SK-N-SH (cell line): ENCODE data around the gene FASLG. TPM values are rescaled to one million over a fixed set of nuclear protein-coding genes. Genes with fewer than 3 reads are reported as not detected.

ENCODE experiments used
- CTCF ChIA-PET: fragments of 300-600, 350-600 bp; formaldehyde crosslinking; extraction: SDS; loops from one replicate; lab custom pipeline; 2021; lab: Yijun Ruan, JAX
- POLR2A ChIA-PET: fragments of 350-600 bp; sonication (Branson Sonifier 250); formaldehyde crosslinking; extraction: SDS; loops from one replicate; lab custom pipeline; 2020; ENCODE audit warnings: antibody characterized with exemption, inconsistent platforms; lab: Yijun Ruan, JAX
- DNase-seq: peaks from one replicate; pipeline ENCODE4 v3.0.0; 2012
- H2AFZ ChIP-seq: fragments of 200-600 bp; sonication (generic); 2 replicates; pipeline ENCODE4 v1.8.1; 2016; ENCODE audit warnings: antibody characterized with exemption, mild to moderate bottlenecking, low read depth
- H3F3A ChIP-seq: fragments of 200-600 bp; sonication (generic); replicated peaks from 2 replicates; pipeline ENCODE3; 2016; ENCODE audit warnings: antibody characterized with exemption, mild to moderate bottlenecking; ENCODE audit not compliant: insufficient read depth
- H3K27ac ChIP-seq, 2 experiments: fragments of 200-500 bp in 1 of 2; fragments of 200-600 bp in 1 of 2; sonication (Bioruptor generic) in 1 of 2; sonication (generic), shearing (Covaris generic) in 1 of 2; 2 replicates each; pipeline versions ENCODE4 v1.5.1 to v1.6.1; 2014 to 2016; ENCODE audit warnings: low read depth in 2 of 2, inconsistent platforms in 1 of 2, low read length in 1 of 2, mild to moderate bottlenecking in 1 of 2, mixed read lengths in 1 of 2
- H3K27me3 ChIP-seq: fragments of 200-600 bp; sonication (generic), shearing (Covaris generic); 2 replicates; pipeline ENCODE4 v1.6.1; 2016; ENCODE audit warnings: mixed run types; ENCODE audit not compliant: insufficient read depth
- H3K36me3 ChIP-seq, 2 experiments: fragments of 200-500 bp in 1 of 2; fragments of 200-600 bp in 1 of 2; sonication (Bioruptor generic) in 1 of 2; sonication (generic) in 1 of 2; replicated peaks in 1 of 2; 2 replicates each; pipeline versions ENCODE3 to v1.5.1; 2014 to 2016; ENCODE audit warnings: low read length in 1 of 2, mild to moderate bottlenecking in 1 of 2; ENCODE audit not compliant: insufficient read depth in 2 of 2, control insufficient read depth in 1 of 2
- H3K4me1 ChIP-seq, 2 experiments: fragments of 200-500 bp in 1 of 2; fragments of 200-600 bp in 1 of 2; sonication (Bioruptor generic) in 1 of 2; sonication (generic), shearing (Covaris generic) in 1 of 2; 2 replicates each; pipeline versions ENCODE4 v1.5.1 to v1.6.1; 2014 to 2016; ENCODE audit warnings: low read depth in 1 of 2, low read length in 1 of 2, mixed run types in 1 of 2; ENCODE audit not compliant: insufficient read depth in 2 of 2, control insufficient read depth in 1 of 2
- H3K4me2 ChIP-seq: fragments of 200-600 bp; sonication (generic), shearing (Covaris generic); 2 replicates; pipeline ENCODE4 v1.6.1; 2017; ENCODE audit warnings: mixed run types
- H3K4me3 ChIP-seq, 2 experiments: fragments of 200-500 bp in 1 of 2; fragments of 200-600 bp in 1 of 2; sonication (Bioruptor generic) in 1 of 2; sonication (generic), shearing (Covaris generic) in 1 of 2; 2 replicates each; pipeline versions ENCODE4 v1.5.1 to v1.8.1; 2014 to 2016; ENCODE audit warnings: low read depth in 2 of 2, inconsistent platforms in 1 of 2, low read length in 1 of 2, mild to moderate bottlenecking in 1 of 2, mixed read lengths in 1 of 2, moderate library complexity in 1 of 2
- H3K79me2 ChIP-seq: fragments of 200-600 bp; sonication (generic); 2 replicates; pipeline ENCODE4 v1.8.1; 2017; ENCODE audit warnings: mild to moderate bottlenecking; ENCODE audit not compliant: insufficient read depth
- H3K9ac ChIP-seq: fragments of 200-600 bp; sonication (generic); 2 replicates; pipeline ENCODE4 v1.6.1; 2017; ENCODE audit warnings: mixed run types
- H3K9me2 ChIP-seq: fragments of 200-600 bp; sonication (generic); 2 replicates; pipeline ENCODE4 v1.6.1; 2017; ENCODE audit warnings: mixed run types
- H3K9me3 ChIP-seq: fragments of 200-600 bp; sonication (generic); 2 replicates; pipeline ENCODE4 v1.6.1; 2017; ENCODE audit warnings: mixed run types, mild to moderate bottlenecking, moderate library complexity
- H4K20me1 ChIP-seq: fragments of 200-600 bp; sonication (generic); 2 replicates; pipeline ENCODE4 v1.6.1; 2017; ENCODE audit warnings: mild to moderate bottlenecking, mixed run types; ENCODE audit not compliant: insufficient read depth
- CHD2 ChIP-seq: fragments of 150-350 bp; IDR thresholded peaks from 2 replicates; pipeline ENCODE4 v1.6.1; 2018; ENCODE audit warnings: low read length; ENCODE audit not compliant: partially characterized antibody
- ELF1 ChIP-seq: IDR thresholded peaks from 2 replicates; pipeline ENCODE4 v1.4.0; 2012
- EP300 ChIP-seq, 2 experiments: IDR thresholded peaks; 2 replicates each; pipeline versions ENCODE4 v1.4.0 to v1.6.1; 2012; ENCODE audit warnings: borderline replicate concordance in 1 of 2, low read depth in 1 of 2, low read length in 1 of 2
- EZH2phosphoT487 ChIP-seq: fragments of 200-600 bp; sonication (generic); IDR thresholded peaks from 2 replicates; pipeline ENCODE4 v1.6.1; 2017; ENCODE audit warnings: low read depth, mixed run types, mild to moderate bottlenecking, antibody characterized with exemption, moderate library complexity, borderline replicate concordance
- FOXJ3 ChIP-seq: sonication (generic); formaldehyde crosslinking; IDR thresholded peaks from 2 replicates; pipeline ENCODE4 v1.5.1; 2020; ENCODE audit warnings: mild to moderate bottlenecking, missing genetic modification reagents
- JUND ChIP-seq: IDR thresholded peaks from 2 replicates; pipeline ENCODE4 v1.4.0; 2012
- NFIC ChIP-seq: IDR thresholded peaks from 2 replicates; pipeline ENCODE4 v1.4.0; 2012; ENCODE audit warnings: borderline replicate concordance
- POLR2AphosphoS5 ChIP-seq: IDR thresholded peaks from 2 replicates; pipeline ENCODE4 v1.6.1; 2012; ENCODE audit warnings: low read depth, low read length
- SMC3 ChIP-seq: IDR thresholded peaks from 2 replicates; pipeline ENCODE4 v1.6.1; 2012; ENCODE audit warnings: low read depth, low read length, improper control_type of control experiment
- YY1 ChIP-seq: IDR thresholded peaks from 2 replicates; pipeline ENCODE4 v1.4.0; 2012; ENCODE audit warnings: low read depth, mild to moderate bottlenecking
- WGBS: methylation state at CpG from one replicate; pipeline ENCODE4 v1.1.6; 2017; ENCODE audit warnings: low lambda C conversion rate; 5-methylcytosine and 5-hydroxymethylcytosine counted together
- polyA plus RNA-seq, 3 experiments: library from polyadenylated mRNA; depleted of rRNA; stranded (reverse); fragments of >200 nt; gene quantifications; 2 replicates each; pipeline ENCODE4 v1.2.3, GENCODE V29; 2012
- TF ChIP-seq, protein P1 (sequence below): IDR thresholded peaks from 2 replicates; pipeline ENCODE4 v1.6.1; 2012; ENCODE audit warnings: mild to moderate bottlenecking, low read depth, low read length, moderate library complexity
- TF ChIP-seq, protein P2 (sequence below): IDR thresholded peaks from 2 replicates; pipeline ENCODE4 v1.4.0; 2012; ENCODE audit warnings: low read depth
- TF ChIP-seq, protein P3 (sequence below): fragments of 150-350 bp; IDR thresholded peaks from 2 replicates; pipeline ENCODE4 v1.6.1; 2016; ENCODE audit warnings: mild to moderate bottlenecking, low read depth, low read length

FASLG gene, protein sequence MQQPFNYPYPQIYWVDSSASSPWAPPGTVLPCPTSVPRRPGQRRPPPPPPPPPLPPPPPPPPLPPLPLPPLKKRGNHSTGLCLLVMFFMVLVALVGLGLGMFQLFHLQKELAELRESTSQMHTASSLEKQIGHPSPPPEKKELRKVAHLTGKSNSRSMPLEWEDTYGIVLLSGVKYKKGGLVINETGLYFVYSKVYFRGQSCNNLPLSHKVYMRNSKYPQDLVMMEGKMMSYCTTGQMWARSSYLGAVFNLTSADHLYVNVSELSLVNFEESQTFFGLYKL
- not detected in 2 replicates for polyA plus RNA-seq (2012; rRNA removed)
- polyA plus RNA-seq (2012; cell fraction: cytosol; rRNA removed): not detected in 2 replicates
- polyA plus RNA-seq (2012; cell fraction: nucleus; rRNA removed): not detected in 2 replicates

DNA sequence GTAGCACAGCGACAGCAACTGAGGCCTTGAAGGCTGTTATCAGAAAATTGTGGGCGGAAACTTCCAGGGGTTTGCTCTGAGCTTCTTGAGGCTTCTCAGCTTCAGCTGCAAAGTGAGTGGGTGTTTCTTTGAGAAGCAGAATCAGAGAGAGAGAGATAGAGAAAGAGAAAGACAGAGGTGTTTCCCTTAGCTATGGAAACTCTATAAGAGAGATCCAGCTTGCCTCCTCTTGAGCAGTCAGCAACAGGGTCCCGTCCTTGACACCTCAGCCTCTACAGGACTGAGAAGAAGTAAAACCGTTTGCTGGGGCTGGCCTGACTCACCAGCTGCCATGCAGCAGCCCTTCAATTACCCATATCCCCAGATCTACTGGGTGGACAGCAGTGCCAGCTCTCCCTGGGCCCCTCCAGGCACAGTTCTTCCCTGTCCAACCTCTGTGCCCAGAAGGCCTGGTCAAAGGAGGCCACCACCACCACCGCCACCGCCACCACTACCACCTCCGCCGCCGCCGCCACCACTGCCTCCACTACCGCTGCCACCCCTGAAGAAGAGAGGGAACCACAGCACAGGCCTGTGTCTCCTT lies at the start of gene FASLG:
Gene FASLG (plus strand): TSS at position 233 of the 583 bp plus-strand sequence. CDS start 99 bp downstream, at position 332.
- Histone ChIP-seq H3K4me3 (no peak within 1 kb of the TSS), H3K79me2 (no peaks in the 10 kb centered on the region), H2AFZ (no peak within 1 kb of the TSS), H4K20me1 (no peaks in the 10 kb centered on the region), H3K4me1 (peaks cover 0 to 2% of the 10 kb centered on the region in 2 experiments; a peak in 3 of 4 replicates), H3K27me3 (no peaks in the 10 kb centered on the region), H3F3A (peaks cover 13% of the 10 kb centered on the region), H3K36me3 (no peaks in the 10 kb centered on the region), H3K27ac (no peak within 1 kb of the TSS), H3K4me2 (no peak within 1 kb of the TSS), H3K9me2 (no peaks in the 10 kb centered on the region), H3K9me3 (no peaks in the 10 kb centered on the region)
- ChIA-PET CTCF (no interaction called here), POLR2A (no interaction called here)
- no peak for DNase-seq
- 73% methylated on average over 11 of the region's 11 CpGs for WGBS
- no peak for TF ChIP-seq EP300 (IDR thresholded peaks at IDR 0.05; ENCODE audit: borderline replicate concordance in 1 of 2, low read depth in 1 of 2, low read length in 1 of 2)
- TF ChIP-seq, protein P1, sequence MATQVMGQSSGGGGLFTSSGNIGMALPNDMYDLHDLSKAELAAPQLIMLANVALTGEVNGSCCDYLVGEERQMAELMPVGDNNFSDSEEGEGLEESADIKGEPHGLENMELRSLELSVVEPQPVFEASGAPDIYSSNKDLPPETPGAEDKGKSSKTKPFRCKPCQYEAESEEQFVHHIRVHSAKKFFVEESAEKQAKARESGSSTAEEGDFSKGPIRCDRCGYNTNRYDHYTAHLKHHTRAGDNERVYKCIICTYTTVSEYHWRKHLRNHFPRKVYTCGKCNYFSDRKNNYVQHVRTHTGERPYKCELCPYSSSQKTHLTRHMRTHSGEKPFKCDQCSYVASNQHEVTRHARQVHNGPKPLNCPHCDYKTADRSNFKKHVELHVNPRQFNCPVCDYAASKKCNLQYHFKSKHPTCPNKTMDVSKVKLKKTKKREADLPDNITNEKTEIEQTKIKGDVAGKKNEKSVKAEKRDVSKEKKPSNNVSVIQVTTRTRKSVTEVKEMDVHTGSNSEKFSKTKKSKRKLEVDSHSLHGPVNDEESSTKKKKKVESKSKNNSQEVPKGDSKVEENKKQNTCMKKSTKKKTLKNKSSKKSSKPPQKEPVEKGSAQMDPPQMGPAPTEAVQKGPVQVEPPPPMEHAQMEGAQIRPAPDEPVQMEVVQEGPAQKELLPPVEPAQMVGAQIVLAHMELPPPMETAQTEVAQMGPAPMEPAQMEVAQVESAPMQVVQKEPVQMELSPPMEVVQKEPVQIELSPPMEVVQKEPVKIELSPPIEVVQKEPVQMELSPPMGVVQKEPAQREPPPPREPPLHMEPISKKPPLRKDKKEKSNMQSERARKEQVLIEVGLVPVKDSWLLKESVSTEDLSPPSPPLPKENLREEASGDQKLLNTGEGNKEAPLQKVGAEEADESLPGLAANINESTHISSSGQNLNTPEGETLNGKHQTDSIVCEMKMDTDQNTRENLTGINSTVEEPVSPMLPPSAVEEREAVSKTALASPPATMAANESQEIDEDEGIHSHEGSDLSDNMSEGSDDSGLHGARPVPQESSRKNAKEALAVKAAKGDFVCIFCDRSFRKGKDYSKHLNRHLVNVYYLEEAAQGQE: no peak
- TF ChIP-seq YY1: no peak
- TF ChIP-seq NFIC: no peak
- no peak for TF ChIP-seq FOXJ3
- no peak for TF ChIP-seq ELF1
- no peak for TF ChIP-seq EZH2phosphoT487
- TF ChIP-seq, protein P2, sequence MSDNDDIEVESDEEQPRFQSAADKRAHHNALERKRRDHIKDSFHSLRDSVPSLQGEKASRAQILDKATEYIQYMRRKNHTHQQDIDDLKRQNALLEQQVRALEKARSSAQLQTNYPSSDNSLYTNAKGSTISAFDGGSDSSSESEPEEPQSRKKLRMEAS: no peak
- no peak for TF ChIP-seq POLR2AphosphoS5
- no peak for TF ChIP-seq SMC3
- TF ChIP-seq CHD2: no peak
- no peak for TF ChIP-seq JUND
- TF ChIP-seq, protein P3, sequence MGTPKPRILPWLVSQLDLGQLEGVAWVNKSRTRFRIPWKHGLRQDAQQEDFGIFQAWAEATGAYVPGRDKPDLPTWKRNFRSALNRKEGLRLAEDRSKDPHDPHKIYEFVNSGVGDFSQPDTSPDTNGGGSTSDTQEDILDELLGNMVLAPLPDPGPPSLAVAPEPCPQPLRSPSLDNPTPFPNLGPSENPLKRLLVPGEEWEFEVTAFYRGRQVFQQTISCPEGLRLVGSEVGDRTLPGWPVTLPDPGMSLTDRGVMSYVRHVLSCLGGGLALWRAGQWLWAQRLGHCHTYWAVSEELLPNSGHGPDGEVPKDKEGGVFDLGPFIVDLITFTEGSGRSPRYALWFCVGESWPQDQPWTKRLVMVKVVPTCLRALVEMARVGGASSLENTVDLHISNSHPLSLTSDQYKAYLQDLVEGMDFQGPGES: no peak
- TF ChIP-seq, all 33 proteins: peak for 0
- H3K9ac ChIP-seq: no peak within 1 kb of the TSS
